Erythroblast (primary cell): Measurements from ENCODE around the gene MAD1L1.

ENCODE experiments used
- GATA1 ChIP-seq: IDR thresholded peaks from 2 replicates; pipeline ENCODE4 v1.6.1; 2011; ENCODE audit warnings: low read depth, mild to moderate bottlenecking, control low read depth, low read length, moderate library complexity
- POLR2A ChIP-seq: IDR thresholded peaks from 2 replicates; pipeline ENCODE4 v1.6.1; 2011; ENCODE audit warnings: mild to moderate bottlenecking, low read length

DNA sequence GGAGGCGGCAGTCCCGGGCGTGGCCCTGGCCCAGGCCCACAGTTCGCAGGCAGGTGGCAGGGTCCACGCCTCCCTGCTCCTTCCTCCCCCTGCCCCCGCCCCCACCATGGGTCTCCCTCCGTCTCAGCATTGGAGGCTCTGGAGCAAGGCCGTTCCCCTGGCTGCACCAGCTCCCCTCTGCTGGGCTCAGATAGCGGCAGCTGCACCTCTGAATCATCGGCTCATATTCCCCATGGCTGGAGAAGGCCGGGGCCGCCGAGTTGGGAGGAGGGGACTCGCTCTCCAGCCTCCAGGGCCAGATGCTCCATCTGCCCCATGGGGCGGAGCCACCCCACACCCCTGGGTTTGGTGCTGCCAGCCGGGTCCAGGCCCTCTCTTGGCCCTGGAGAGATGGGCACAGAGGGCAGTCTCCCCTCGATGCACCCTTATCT lies 417.7 kb downstream of the MAD1L1 start:
- TF ChIP-seq POLR2A, result no peak
- no peak for TF ChIP-seq GATA1
